Pericardium fibroblast (primary cell): Measurements from ENCODE around the gene GAB4. TPM values are rescaled to one million over a fixed set of nuclear protein-coding genes. Genes with fewer than 3 reads are reported as not detected.

Experiments
- total RNA-seq: library from RNA; depleted of rRNA; stranded (reverse); fragments of >200 nt; gene quantifications from 2 replicates; pipeline ENCODE4 v1.2.3, GENCODE V29; 2015

GAB4 gene
- total RNA-seq, result not detected in 2 replicates

GRCh38 chr22:17007852-17008731, at the start of gene GAB4:
TSS of gene GAB4 (minus strand) at chr22:17008222. CDS start at chr22:17008114, 108 bp downstream.

Other genes with a start within 250 kb of the GAB4 start
- not detected in 2 replicates for gene XKR3, start 182.8 kb downstream of the GAB4 start, total RNA-seq
- gene IL17RA, start 76.8 kb upstream of the GAB4 start, total RNA-seq, result 8.8 and 11.2 TPM in 2 replicates
- 0.47 TPM in 1 of 2 replicates, not detected in the other for gene TMEM121B, start 113.1 kb upstream of the GAB4 start, total RNA-seq
- 30.0 and 56.7 TPM in 2 replicates for gene HDHD5, start 151.1 kb upstream of the GAB4 start, total RNA-seq
- 3.2 and 9.2 TPM in 2 replicates for gene ADA2, start 211.2 kb upstream of the GAB4 start, total RNA-seq